Ishikawa (cell line): ENCODE data around the gene GALT.

Experiments used
- MAX ChIP-seq: IDR thresholded peaks from 2 replicates; pipeline ENCODE4 v1.6.1; 2012
- RAD21 ChIP-seq: IDR thresholded peaks from 2 replicates; pipeline ENCODE4 v1.6.1; 2012; ENCODE audit warnings: low read depth
- TAF1 ChIP-seq: IDR thresholded peaks from 2 replicates; pipeline ENCODE4 v1.6.1; 2012; ENCODE audit warnings: low read depth, mild to moderate bottlenecking
- YY1 ChIP-seq: IDR thresholded peaks from 2 replicates; pipeline ENCODE4 v1.6.1; 2012; ENCODE audit warnings: low read depth

GRCh38 chr9:34662526-34663302 lies 16.2 kb downstream of the GALT start, which contains the start of gene CCL27:
- TF ChIP-seq TAF1 (no peak), RAD21 (no peak), MAX (no peak), YY1 (no peak)
